CD4-positive, alpha-beta T cell (primary cell): Measurements from ENCODE around the gene BGN. TPM values are rescaled to one million over a fixed set of nuclear protein-coding genes. Genes with fewer than 3 reads are reported as not detected.

Source experiments
- ATAC-seq: fragments of 200-7000 bp; cut with Tn5 transposase; one replicate; pipeline ENCODE4 v1.10.0; 2022; ENCODE audit warnings: mild to moderate bottlenecking; ENCODE audit not compliant: poor library complexity
- CTCF ChIA-PET: fragments of 350-600 bp; sonication (Branson Sonifier 250); formaldehyde crosslinking; loops from one replicate; lab custom pipeline; 2021; ENCODE audit warnings: antibody characterized with exemption, inconsistent platforms; lab: Charles Lee
- POLR2A ChIA-PET: fragments of 350-600 bp; sonication (Branson Sonifier 250); formaldehyde crosslinking; loops from one replicate; lab custom pipeline; 2021; ENCODE audit warnings: antibody characterized with exemption, inconsistent platforms; lab: Charles Lee
- DNase-seq, 14 experiments: peaks; one replicate each; pipeline ENCODE4 v3.0.0-alpha.2; 2013 to 2020; ENCODE audit warnings: mixed read lengths in 2 of 14
- H3K27ac ChIP-seq, 2 donors: one replicate each; pipeline versions ENCODE4 v1.5.1 to v1.7.0; 2013; ENCODE audit warnings: low read length in 2 of 2, low read depth in 1 of 2, mild to moderate bottlenecking in 1 of 2
- H3K27me3 ChIP-seq, 2 experiments: 1 replicate in 1 of 2; 2 replicates in 1 of 2; pipeline versions ENCODE4 v1.6.1 to v1.7.0; 2013; ENCODE audit warnings: low read length in 2 of 2, control low read depth in 1 of 2, mild to moderate bottlenecking in 1 of 2, moderate library complexity in 1 of 2; ENCODE audit not compliant: insufficient read depth in 2 of 2, control insufficient read depth in 1 of 2
- H3K36me3 ChIP-seq: one replicate; pipeline ENCODE4 v1.6.1; 2013; ENCODE audit warnings: low read length, control low read depth; ENCODE audit not compliant: insufficient read depth
- H3K4me1 ChIP-seq: one replicate; pipeline ENCODE4 v1.6.1; 2013; ENCODE audit warnings: low read length, control low read depth; ENCODE audit not compliant: insufficient read depth
- H3K4me3 ChIP-seq: one replicate; pipeline ENCODE4 v1.5.1; 2013; ENCODE audit warnings: mild to moderate bottlenecking, low read length, moderate library complexity
- H3K9me3 ChIP-seq, 2 experiments: 1 replicate in 1 of 2; 2 replicates in 1 of 2; pipeline versions ENCODE4 v1.6.1 to v1.7.0; 2013; ENCODE audit warnings: low read length in 2 of 2, mild to moderate bottlenecking in 2 of 2, control low read depth in 1 of 2, moderate library complexity in 1 of 2; ENCODE audit not compliant: control insufficient read depth in 1 of 2, insufficient read depth in 1 of 2
- H3K27ac Mint-ChIP-seq: one replicate; pipeline ENCODE4 v1.8.0; 2020; ENCODE audit warnings: mixed read lengths
- H3K27me3 Mint-ChIP-seq: one replicate; pipeline ENCODE4 v1.8.0; 2021; ENCODE audit warnings: mixed read lengths
- H3K36me3 Mint-ChIP-seq: one replicate; pipeline ENCODE4 v1.8.0; 2021; ENCODE audit warnings: low read depth, mixed read lengths
- H3K4me1 Mint-ChIP-seq: one replicate; pipeline ENCODE4 v1.8.0; 2021; ENCODE audit warnings: low read depth, mixed read lengths
- H3K4me3 Mint-ChIP-seq: one replicate; pipeline ENCODE4 v1.8.0; 2020; ENCODE audit warnings: mild to moderate bottlenecking, mixed read lengths
- H3K9me3 Mint-ChIP-seq: one replicate; pipeline ENCODE4 v1.8.0; 2020; ENCODE audit warnings: mixed read lengths
- intact Hi-C, 2 experiments: fragments of 100-400 bp; cut with DNase I in 1 of 2; cut with micrococcal nuclease in 1 of 2; formaldehyde crosslinking; loops; one replicate each; pipeline versions ENCODE4 v1.15.1 to v1.9.0; 2023 to 2025; cut with DNase I, micrococcal nuclease
- polyA plus RNA-seq, 2 donors: library from polyadenylated mRNA; unstranded; fragments of 120-200 nt; gene quantifications; one replicate each; pipeline ENCODE4 v1.2.1, GENCODE V29; 2013
- total RNA-seq, 174 experiments: library from RNA in 2 of 174; stranded (reverse) in 2 of 174; gene quantifications; one replicate each; pipeline ENCODE4 v1.2.3 and lab custom pipeline; 2021 to 2026
- TF ChIP-seq, protein P1 (sequence below): fragments of 200-600 bp; IDR thresholded peaks from one replicate; pipeline ENCODE4 v1.8.0; 2022; ENCODE audit warnings: antibody characterized with exemption, mild to moderate bottlenecking

The BGN gene
- total RNA-seq (not detected), total RNA-seq (lab: John Stamatoyannopoulos, UW) (0 to 0.08 (median 0) reads per million in 172 experiments)
- polyA plus RNA-seq (2013, experiment 1 of 2), result not detected
- 5.4 TPM for polyA plus RNA-seq (2013, experiment 2 of 2)

- Mint-ChIP-seq H3K4me3 (no peak within 1 kb of the TSS), H3K36me3 (no peaks in the 10 kb centered on the region), H3K4me1 (no peaks in the 10 kb centered on the region), H3K9me3 (no peaks in the 10 kb centered on the region), H3K27me3 (no peaks in the 10 kb centered on the region), H3K27ac (no peak within 1 kb of the TSS)
- TF ChIP-seq, protein P1, sequence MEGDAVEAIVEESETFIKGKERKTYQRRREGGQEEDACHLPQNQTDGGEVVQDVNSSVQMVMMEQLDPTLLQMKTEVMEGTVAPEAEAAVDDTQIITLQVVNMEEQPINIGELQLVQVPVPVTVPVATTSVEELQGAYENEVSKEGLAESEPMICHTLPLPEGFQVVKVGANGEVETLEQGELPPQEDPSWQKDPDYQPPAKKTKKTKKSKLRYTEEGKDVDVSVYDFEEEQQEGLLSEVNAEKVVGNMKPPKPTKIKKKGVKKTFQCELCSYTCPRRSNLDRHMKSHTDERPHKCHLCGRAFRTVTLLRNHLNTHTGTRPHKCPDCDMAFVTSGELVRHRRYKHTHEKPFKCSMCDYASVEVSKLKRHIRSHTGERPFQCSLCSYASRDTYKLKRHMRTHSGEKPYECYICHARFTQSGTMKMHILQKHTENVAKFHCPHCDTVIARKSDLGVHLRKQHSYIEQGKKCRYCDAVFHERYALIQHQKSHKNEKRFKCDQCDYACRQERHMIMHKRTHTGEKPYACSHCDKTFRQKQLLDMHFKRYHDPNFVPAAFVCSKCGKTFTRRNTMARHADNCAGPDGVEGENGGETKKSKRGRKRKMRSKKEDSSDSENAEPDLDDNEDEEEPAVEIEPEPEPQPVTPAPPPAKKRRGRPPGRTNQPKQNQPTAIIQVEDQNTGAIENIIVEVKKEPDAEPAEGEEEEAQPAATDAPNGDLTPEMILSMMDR, result no peak
- no peaks in the 10 kb centered on the region for H3K36me3 ChIP-seq
- H3K27me3 ChIP-seq, result peaks cover 2 to 5% of the 10 kb centered on the region in 2 experiments
- peak in 6 of 14 experiments; percentile 5 to 41 (median 26) for DNase-seq
- ChIA-PET POLR2A (no interaction called here), CTCF (no interaction called here)
- peaks cover 0 to 4% of the 10 kb centered on the region in 2 experiments for H3K9me3 ChIP-seq
- H3K27ac ChIP-seq, result no peak within 1 kb of the TSS
- intact Hi-C loops, result no loop called here
- H3K4me3 ChIP-seq, result no peak within 1 kb of the TSS
- ATAC-seq, result no peak
- no peaks in the 10 kb centered on the region for H3K4me1 ChIP-seq
These were observed at the start of gene BGN for GRCh38 chrX:153494541-153495361. Gene BGN (plus strand): TSS chrX:153494980. CDS start chrX:153504632, 9,652 bp downstream.

DNA sequence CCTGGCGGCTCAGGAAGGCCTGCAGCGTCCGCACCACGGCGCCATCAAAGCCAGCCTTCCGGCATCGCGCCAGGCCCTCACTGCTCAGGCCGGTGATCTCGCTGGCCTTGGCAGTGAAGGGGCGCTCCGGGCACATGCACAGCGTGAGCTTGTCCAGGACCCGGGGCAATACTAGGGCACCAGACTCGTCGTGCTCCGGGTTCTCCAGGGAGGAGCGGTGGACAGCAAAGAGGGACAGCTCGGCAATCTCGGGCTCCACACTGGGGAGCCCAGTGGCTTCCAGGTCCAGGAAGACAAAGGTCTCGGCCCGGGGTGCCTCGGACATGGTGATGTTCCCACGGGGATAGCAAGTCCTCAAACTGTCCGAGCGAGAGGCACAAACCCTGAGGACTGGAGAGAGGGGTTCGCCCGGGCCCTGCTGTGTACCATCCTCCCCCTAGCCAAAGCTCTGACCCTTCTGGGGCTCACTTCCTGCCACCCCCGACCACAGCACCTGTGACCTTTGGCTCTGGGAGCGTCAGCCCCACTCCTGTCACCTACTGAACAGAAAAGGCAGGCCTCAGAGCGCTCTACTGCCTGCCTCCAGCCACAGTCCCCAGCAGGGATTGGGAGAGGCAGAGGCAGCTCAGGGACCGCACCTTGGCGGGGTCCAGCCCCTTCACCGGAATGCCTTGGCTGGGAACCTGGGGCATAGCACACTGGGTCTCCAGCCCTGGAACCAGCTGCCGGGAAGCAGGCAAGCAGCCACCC is 49.5 kb upstream of the BGN start:
- DNase-seq (no peak), ATAC-seq (no peak)
- Histone ChIP-seq H3K9me3 (no peaks in the 10 kb centered on the region), H3K4me3 (no peak overlapping the region), H3K27ac (no peak overlapping the region), H3K36me3 (peaks cover 2% of the 10 kb centered on the region), H3K4me1 (no peaks in the 10 kb centered on the region), H3K27me3 (no peaks in the 10 kb centered on the region)
- Mint-ChIP-seq H3K27me3 (no peaks in the 10 kb centered on the region), H3K27ac (no peak overlapping the region), H3K36me3 (no peaks in the 10 kb centered on the region), H3K4me3 (no peak overlapping the region), H3K9me3 (no peaks in the 10 kb centered on the region), H3K4me1 (no peaks in the 10 kb centered on the region)
- intact Hi-C loops, result no loop called here
- TF ChIP-seq, protein P1, result no peak
- ChIA-PET CTCF (no interaction called here), POLR2A (no interaction called here)

DNA sequence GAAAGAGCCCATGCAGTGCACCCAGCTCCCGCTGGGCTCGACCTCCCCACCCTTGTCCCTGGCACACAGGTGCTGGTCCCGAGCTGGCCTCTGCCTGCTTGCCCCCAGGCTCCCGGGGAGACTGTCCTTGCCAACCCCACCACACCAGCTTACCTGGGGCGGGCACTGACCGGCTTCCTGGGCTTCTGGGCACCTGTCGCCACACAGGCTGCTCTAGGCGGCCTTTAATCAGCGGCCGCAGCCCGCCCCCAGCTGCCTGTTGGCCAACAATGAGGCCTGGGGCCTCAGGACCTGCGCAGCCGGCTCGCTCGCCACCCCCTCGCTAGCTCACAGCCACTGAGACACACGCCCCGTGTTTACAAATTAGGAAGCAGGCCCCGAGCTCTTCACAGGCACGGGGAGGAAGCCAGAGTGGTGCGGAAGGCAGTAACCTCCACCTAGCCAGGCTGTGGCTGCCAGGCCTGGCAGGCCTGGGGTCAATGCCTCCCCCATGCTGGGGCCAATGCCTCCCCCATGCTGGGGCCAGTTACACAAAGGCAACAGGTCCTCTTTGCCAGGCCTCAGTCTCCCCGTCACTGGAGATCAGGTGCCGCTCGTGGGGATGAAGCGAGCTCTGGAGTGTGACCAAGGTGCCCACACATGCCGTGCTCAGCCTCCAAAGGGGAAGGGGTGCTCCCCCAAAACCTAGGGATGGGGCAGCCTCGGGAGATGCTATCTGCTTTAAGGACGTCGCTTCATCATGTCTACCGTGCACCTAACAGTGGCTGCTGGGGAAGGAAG is 48.7 kb upstream of the BGN start, which contains the start of gene TREX2:
Gene TREX2, minus strand, starts transcription at position 201 of the 780 bp plus-strand sequence. CDS start 626 bp downstream, outside the sequence.
- Histone ChIP-seq H3K27me3 (no peaks in the 10 kb centered on the region), H3K36me3 (peaks cover 3% of the 10 kb centered on the region), H3K4me3 (no peak within 1 kb of the TSS), H3K9me3 (no peaks in the 10 kb centered on the region), H3K27ac (no peak within 1 kb of the TSS), H3K4me1 (no peaks in the 10 kb centered on the region)
- ChIA-PET CTCF (no interaction called here), POLR2A (no interaction called here)
- Mint-ChIP-seq H3K36me3 (peaks cover 4% of the 10 kb centered on the region), H3K4me1 (no peaks in the 10 kb centered on the region), H3K27me3 (no peaks in the 10 kb centered on the region), H3K4me3 (no peak within 1 kb of the TSS), H3K27ac (no peak within 1 kb of the TSS), H3K9me3 (no peaks in the 10 kb centered on the region)
- DNase-seq (no peak), ATAC-seq (no peak)
- intact Hi-C loops, result no loop called here
- TF ChIP-seq, protein P1, result no peak
